Raji (cell line): ENCODE measurements around the gene TMEM170A.

Experiments
- POLR2A ChIP-seq: IDR thresholded peaks from 2 replicates; pipeline ENCODE4 v1.6.1; 2011; ENCODE audit warnings: low read depth, low read length, control low read depth; ENCODE audit not compliant: insufficient read depth

TMEM170A gene

GRCh38 chr16:75429621-75430403, 34.7 kb downstream of the TMEM170A start:
- no peak for TF ChIP-seq POLR2A

- TF ChIP-seq POLR2A: no peak
These were observed 40.8 kb downstream of the TMEM170A start for GRCh38 chr16:75423723-75424104.

GRCh38 chr16:75421820-75422126, 42.7 kb downstream of the TMEM170A start:
- no peak for TF ChIP-seq POLR2A

GRCh38 chr16:75420987-75421819, 43.3 kb downstream of the TMEM170A start:
- TF ChIP-seq POLR2A: no peak

- no peak for TF ChIP-seq POLR2A
These were observed 47.5 kb downstream of the TMEM170A start for GRCh38 chr16:75416904-75417565.

- TF ChIP-seq POLR2A: no peak
These were observed 49.2 kb downstream of the TMEM170A start for GRCh38 chr16:75415169-75415905.

GRCh38 chr16:75413951-75414350, 50.5 kb downstream of the TMEM170A start:
- TF ChIP-seq POLR2A: no peak

GRCh38 chr16:75406943-75407342, 57.5 kb downstream of the TMEM170A start:
- TF ChIP-seq POLR2A: no peak

GRCh38 chr16:75402821-75403475, 61.5 kb downstream of the TMEM170A start:
- no peak for TF ChIP-seq POLR2A

- TF ChIP-seq POLR2A: no peak
These were observed 62.2 kb downstream of the TMEM170A start for GRCh38 chr16:75402159-75402820.

- no peak for TF ChIP-seq POLR2A
These were observed 62.8 kb downstream of the TMEM170A start for GRCh38 chr16:75401691-75402090.

GRCh38 chr16:75398333-75398732, 66.2 kb downstream of the TMEM170A start:
- no peak for TF ChIP-seq POLR2A

- no peak for TF ChIP-seq POLR2A
These were observed 69.5 kb downstream of the TMEM170A start for GRCh38 chr16:75394941-75395340.
